Gastrocnemius medialis (tissue), 4 donors: ENCODE results near the gene TDO2. TPM values are rescaled to one million over a fixed set of nuclear protein-coding genes. Genes with fewer than 3 reads are reported as not detected.

Source experiments
- ATAC-seq, 2 donors: fragments of 150-250 bp; one replicate each; pipeline ENCODE4 v1.9.1; 2016
- DNase-seq, 2 donors: peaks; one replicate each; pipeline ENCODE4 v3.0.0-alpha.2; 2019
- H3K27ac ChIP-seq, 4 donors: fragments of 200-600 bp; sonication (generic); 1 replicate in 1 of 4; 2 replicates in 3 of 4; pipeline ENCODE4 v1.5.1; 2016 to 2018; ENCODE audit warnings: mild to moderate bottlenecking in 2 of 4, moderate library complexity in 1 of 4
- H3K27me3 ChIP-seq, 3 donors: fragments of 200-600 bp; sonication (generic) in 2 of 3; 1 replicate in 1 of 3; 2 replicates in 2 of 3; pipeline versions ENCODE4 v1.5.1 to v1.6.0; 2016 to 2019; ENCODE audit warnings: mild to moderate bottlenecking in 1 of 3, moderate library complexity in 1 of 3
- H3K36me3 ChIP-seq, 2 donors: fragments of 200-600 bp; sonication (generic) in 1 of 2; one replicate each; pipeline ENCODE4 v1.5.1; 2017 to 2018
- H3K4me1 ChIP-seq, 2 donors: fragments of 200-600 bp; sonication (generic) in 1 of 2; one replicate each; pipeline ENCODE4 v1.5.1; 2016 to 2017; ENCODE audit warnings: mild to moderate bottlenecking in 2 of 2
- H3K4me3 ChIP-seq, 4 donors: fragments of 200-600 bp; sonication (generic) in 3 of 4; 1 replicate in 1 of 4; 2 replicates in 3 of 4; pipeline ENCODE4 v1.5.1; 2016 to 2019; ENCODE audit warnings: mild to moderate bottlenecking in 2 of 4
- H3K9me3 ChIP-seq, 3 donors: fragments of 200-600 bp; sonication (generic) in 2 of 3; 1 replicate in 1 of 3; 2 replicates in 2 of 3; pipeline ENCODE4 v1.5.1; 2016 to 2019
- CTCF ChIP-seq, 5 experiments: fragments of 450-650 bp in 3 of 5; fragments of 200-600 bp in 2 of 5; sonication (generic) in 2 of 5; IDR thresholded peaks in 4 of 5; conservative IDR thresholded peaks in 1 of 5; 1 replicate in 4 of 5; 2 replicates in 1 of 5; pipeline ENCODE4 v1.5.1; 2016 to 2019; ENCODE audit warnings: antibody characterized with exemption in 5 of 5, mild to moderate bottlenecking in 3 of 5, moderate library complexity in 3 of 5
- POLR2A ChIP-seq, 2 donors: fragments of 450-650 bp; IDR thresholded peaks; one replicate each; pipeline ENCODE4 v1.6.1; 2017; ENCODE audit warnings: antibody characterized with exemption in 2 of 2, mild to moderate bottlenecking in 2 of 2, moderate library complexity in 2 of 2
- in situ Hi-C, 4 donors: fragments of 200-750 bp; cut with MboI; loops; one replicate each; pipeline versions ENCODE4 v1.15.0 to v1.8.0; 2017; ENCODE audit warnings: low sequenced_read_pairs in 4 of 4
- intact Hi-C: fragments of 100-400 bp; cut with DNase I; formaldehyde crosslinking; loops from one replicate; pipeline ENCODE4 v1.15.1; 2023; ENCODE audit warnings: low total_unique reads
- total RNA-seq, 4 donors: library from RNA; depleted of rRNA; stranded (reverse); fragments of >200 nt; gene quantifications; one replicate each; pipeline versions ENCODE4 v1.1.0 to v1.2.3, GENCODE V29; 2016

The TDO2 gene
- total RNA-seq, 4 donors from 2014 or later: 0.62 to 2.0 TPM; not detected in 2

- Histone ChIP-seq H3K4me3 (no peak overlapping the region), H3K27me3 (no peaks in the 10 kb centered on the region), H3K36me3 (no peaks in the 10 kb centered on the region), H3K9me3 (no peaks in the 10 kb centered on the region), H3K4me1 (no peaks in the 10 kb centered on the region), H3K27ac (no peak overlapping the region)
- DNase-seq: no peak
- ATAC-seq: no peak
- intact Hi-C loops: loop anchor here (10.0 kb wide), 1 partner anchor 1088 kb away; no protein-coding TSS in a partner anchor
- in situ Hi-C loops: no loop called here
- TF ChIP-seq POLR2A (IDR thresholded peaks at IDR 0.05) (no peak), CTCF (IDR thresholded peaks at IDR 0.05 in 4 of 5, conservative IDR thresholded peaks at IDR 0.05 in 1 of 5) (no peak)
Observed at GRCh38 chr4:155956461-155956860, 53.0 kb downstream of the TDO2 start.

GRCh38 chr4:155959417-155959816, 55.9 kb downstream of the TDO2 start:
- DNase-seq: no peak
- Histone ChIP-seq H3K9me3 (no peaks in the 10 kb centered on the region), H3K4me1 (peaks cover 0 to 3% of the 10 kb centered on the region in 2 donors), H3K27me3 (no peaks in the 10 kb centered on the region), H3K27ac (no peak overlapping the region), H3K4me3 (no peak overlapping the region), H3K36me3 (no peaks in the 10 kb centered on the region)
- intact Hi-C loops: loop anchor here (10.0 kb wide), 1 partner anchor 1085 kb away; no protein-coding TSS in a partner anchor
- ATAC-seq: no peak
- in situ Hi-C loops: no loop called here
- TF ChIP-seq POLR2A (IDR thresholded peaks at IDR 0.05) (no peak), CTCF (IDR thresholded peaks at IDR 0.05 in 4 of 5, conservative IDR thresholded peaks at IDR 0.05 in 1 of 5) (no peak)

- DNase-seq: no peak
- intact Hi-C loops: no loop called here
- ATAC-seq: peak in 1 of 2 donors; percentile 74
- Histone ChIP-seq H3K36me3 (no peaks in the 10 kb centered on the region), H3K27ac (peak overlapping the region in 1 of 4 donors; percentile 1), H3K4me1 (peaks cover 0 to 3% of the 10 kb centered on the region in 2 donors), H3K4me3 (no peak overlapping the region), H3K9me3 (no peaks in the 10 kb centered on the region), H3K27me3 (no peaks in the 10 kb centered on the region)
- in situ Hi-C loops: no loop called here
- no peak for TF ChIP-seq CTCF (IDR thresholded peaks at IDR 0.05 in 4 of 5, conservative IDR thresholded peaks at IDR 0.05 in 1 of 5)
- no peak for TF ChIP-seq POLR2A (IDR thresholded peaks at IDR 0.05)
Observed at GRCh38 chr4:155960522-155960921, 57.0 kb downstream of the TDO2 start.

GRCh38 chr4:155961575-155961974, 58.1 kb downstream of the TDO2 start:
- Histone ChIP-seq H3K36me3 (no peaks in the 10 kb centered on the region), H3K9me3 (no peaks in the 10 kb centered on the region), H3K4me1 (peaks cover 0 to 3% of the 10 kb centered on the region in 2 donors), H3K4me3 (no peak overlapping the region), H3K27me3 (no peaks in the 10 kb centered on the region), H3K27ac (no peak overlapping the region)
- no peak for ATAC-seq
- DNase-seq: no peak
- in situ Hi-C loops: no loop called here
- intact Hi-C loops: no loop called here
- TF ChIP-seq CTCF (IDR thresholded peaks at IDR 0.05 in 4 of 5, conservative IDR thresholded peaks at IDR 0.05 in 1 of 5) (no peak), POLR2A (IDR thresholded peaks at IDR 0.05) (no peak)

GRCh38 chr4:155962767-155963166, 59.3 kb downstream of the TDO2 start:
- intact Hi-C loops: no loop called here

More at GRCh38 chr4:155962767-155963166, 59.3 kb downstream of the TDO2 start:
- no peak for DNase-seq
- H3K4me1 ChIP-seq: peaks cover 0 to 3% of the 10 kb centered on the region in 2 donors
- no peak overlapping the region for H3K4me3 ChIP-seq
- no peaks in the 10 kb centered on the region for H3K27me3 ChIP-seq
- in situ Hi-C loops: no loop called here
- H3K27ac ChIP-seq: no peak overlapping the region
- no peak for ATAC-seq
- no peaks in the 10 kb centered on the region for H3K9me3 ChIP-seq
- H3K36me3 ChIP-seq: no peaks in the 10 kb centered on the region
- no peak for TF ChIP-seq CTCF (IDR thresholded peaks at IDR 0.05 in 4 of 5, conservative IDR thresholded peaks at IDR 0.05 in 1 of 5)
- TF ChIP-seq POLR2A (IDR thresholded peaks at IDR 0.05): no peak
